HFFc6 (cell line): ENCODE measurements around the gene FOXL2NB. TPM values are rescaled to one million over a fixed set of nuclear protein-coding genes. Genes with fewer than 3 reads are reported as not detected.

Experiments
- DNase-seq: peaks from one replicate; pipeline ENCODE4 v3.0.0-alpha.2; 2018
- H3K27ac Mint-ChIP-seq: 2 replicates; pipeline ENCODE4 v1.8.0; 2020; ENCODE audit warnings: mild to moderate bottlenecking, mixed read lengths
- H3K27me3 Mint-ChIP-seq: 2 replicates; pipeline ENCODE4 v1.8.0; 2021; ENCODE audit warnings: mild to moderate bottlenecking, moderate library complexity, mixed read lengths; ENCODE audit not compliant: insufficient read depth
- H3K36me3 Mint-ChIP-seq: 2 replicates; pipeline ENCODE4 v1.8.0; 2021; ENCODE audit warnings: low read depth, mixed read lengths
- H3K4me1 Mint-ChIP-seq: 2 replicates; pipeline ENCODE4 v1.8.0; 2020; ENCODE audit warnings: low read depth, mixed read lengths
- H3K4me3 Mint-ChIP-seq: 2 replicates; pipeline ENCODE4 v1.8.0; 2020; ENCODE audit warnings: mild to moderate bottlenecking, moderate library complexity, mixed read lengths
- H3K9me3 Mint-ChIP-seq: 2 replicates; pipeline ENCODE4 v1.8.0; 2020; ENCODE audit warnings: mild to moderate bottlenecking, mixed read lengths
- total RNA-seq, 6 experiments: library from RNA; stranded (reverse); fragmentation: NEBNext Ultra II Directional; extraction: Animal tissue kit (Norgen Biotek cat#: 25700); gene quantifications; 2 replicates in 1 of 6; 3 replicates in 5 of 6; pipeline ENCODE4 v1.2.3, GENCODE V29; 2021
- TF ChIP-seq, protein P1 (sequence below): fragments of 200-600 bp; sonication (generic); IDR thresholded peaks from 2 replicates; pipeline ENCODE4 v1.5.0; 2021; ENCODE audit warnings: antibody characterized with exemption, mild to moderate bottlenecking

The FOXL2NB gene
- total RNA-seq, 6 experiments from 2014 or later, result 0.45 to 5.8 (median 4.6) TPM

DNA sequence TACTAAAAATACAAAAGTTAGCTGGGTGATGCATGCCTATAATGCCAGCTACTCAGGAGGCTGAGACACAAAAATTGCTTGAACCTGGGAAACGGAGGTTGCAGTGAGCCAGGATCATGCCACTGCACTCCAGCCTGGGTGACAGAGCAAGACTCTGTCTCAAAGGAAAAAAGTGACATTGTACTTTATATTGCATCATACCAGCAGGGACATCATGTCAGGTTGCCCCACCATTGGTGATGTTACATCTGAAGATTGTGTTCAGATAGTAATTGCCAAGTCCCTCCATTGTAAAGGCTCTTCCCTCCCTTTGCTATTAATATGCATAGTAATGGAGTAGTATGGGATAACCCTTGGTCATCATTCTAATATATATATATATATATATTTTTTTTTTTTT is 44.8 kb upstream of the FOXL2NB start:
- TF ChIP-seq, protein P1, sequence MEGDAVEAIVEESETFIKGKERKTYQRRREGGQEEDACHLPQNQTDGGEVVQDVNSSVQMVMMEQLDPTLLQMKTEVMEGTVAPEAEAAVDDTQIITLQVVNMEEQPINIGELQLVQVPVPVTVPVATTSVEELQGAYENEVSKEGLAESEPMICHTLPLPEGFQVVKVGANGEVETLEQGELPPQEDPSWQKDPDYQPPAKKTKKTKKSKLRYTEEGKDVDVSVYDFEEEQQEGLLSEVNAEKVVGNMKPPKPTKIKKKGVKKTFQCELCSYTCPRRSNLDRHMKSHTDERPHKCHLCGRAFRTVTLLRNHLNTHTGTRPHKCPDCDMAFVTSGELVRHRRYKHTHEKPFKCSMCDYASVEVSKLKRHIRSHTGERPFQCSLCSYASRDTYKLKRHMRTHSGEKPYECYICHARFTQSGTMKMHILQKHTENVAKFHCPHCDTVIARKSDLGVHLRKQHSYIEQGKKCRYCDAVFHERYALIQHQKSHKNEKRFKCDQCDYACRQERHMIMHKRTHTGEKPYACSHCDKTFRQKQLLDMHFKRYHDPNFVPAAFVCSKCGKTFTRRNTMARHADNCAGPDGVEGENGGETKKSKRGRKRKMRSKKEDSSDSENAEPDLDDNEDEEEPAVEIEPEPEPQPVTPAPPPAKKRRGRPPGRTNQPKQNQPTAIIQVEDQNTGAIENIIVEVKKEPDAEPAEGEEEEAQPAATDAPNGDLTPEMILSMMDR, result no peak
- H3K27ac Mint-ChIP-seq, result no peak overlapping the region
- H3K36me3 Mint-ChIP-seq, result no peaks in the 10 kb centered on the region
- H3K9me3 Mint-ChIP-seq, result no peaks in the 10 kb centered on the region
- H3K27me3 Mint-ChIP-seq, result peaks cover 1% of the 10 kb centered on the region
- H3K4me3 Mint-ChIP-seq, result no peak overlapping the region
- DNase-seq, result no peak
- peaks cover 19% of the 10 kb centered on the region for H3K4me1 Mint-ChIP-seq

DNA sequence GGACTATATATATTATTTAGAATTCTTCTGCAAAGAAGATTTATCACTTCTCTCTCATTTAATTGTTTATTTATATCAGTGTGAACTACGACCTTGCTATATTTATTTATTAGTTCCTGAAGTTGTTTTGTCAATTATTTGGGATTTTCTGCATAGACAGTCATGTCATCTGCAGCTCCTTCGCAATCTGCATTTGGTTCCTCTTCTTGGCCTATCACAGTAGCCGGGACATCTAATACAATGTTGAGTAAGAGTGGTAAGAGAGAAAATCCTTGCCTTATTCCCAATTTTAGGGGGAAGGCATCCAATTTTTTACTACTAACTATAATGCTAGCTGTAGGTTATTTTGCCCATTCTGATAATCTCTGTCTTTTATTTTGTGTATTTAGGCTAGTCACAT is 39.5 kb upstream of the FOXL2NB start:
- H3K4me1 Mint-ChIP-seq, result no peaks in the 10 kb centered on the region
- H3K9me3 Mint-ChIP-seq, result no peaks in the 10 kb centered on the region
- no peak for DNase-seq
- peaks cover 4% of the 10 kb centered on the region for H3K27me3 Mint-ChIP-seq
- TF ChIP-seq, protein P1, result no peak
- H3K4me3 Mint-ChIP-seq, result no peak overlapping the region
- no peaks in the 10 kb centered on the region for H3K36me3 Mint-ChIP-seq
- no peak overlapping the region for H3K27ac Mint-ChIP-seq

DNA sequence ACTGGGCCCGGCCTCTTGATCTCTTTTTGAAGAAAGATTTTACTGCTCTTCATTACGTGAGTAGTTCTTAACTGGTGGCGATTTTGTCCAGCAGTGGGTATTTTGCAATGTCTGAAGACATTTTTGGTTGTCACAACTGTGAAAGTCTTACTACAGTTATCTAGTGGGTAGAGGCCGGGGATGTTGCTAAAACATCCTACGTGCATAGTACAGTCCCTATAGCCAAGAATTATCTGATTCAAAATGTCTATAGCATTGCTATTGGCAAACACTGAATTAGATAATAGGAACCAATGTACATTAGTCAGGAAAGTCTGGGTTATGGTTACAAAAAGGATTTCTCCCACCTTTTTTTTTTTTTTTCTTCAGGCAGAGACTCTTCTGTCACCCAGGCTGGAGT is 38.2 kb upstream of the FOXL2NB start:
- Mint-ChIP-seq H3K4me1 (no peaks in the 10 kb centered on the region), H3K4me3 (no peak overlapping the region), H3K9me3 (no peaks in the 10 kb centered on the region), H3K27me3 (peaks cover 4% of the 10 kb centered on the region), H3K27ac (no peak overlapping the region), H3K36me3 (no peaks in the 10 kb centered on the region)
- TF ChIP-seq, protein P1, result no peak
- DNase-seq, result no peak

DNA sequence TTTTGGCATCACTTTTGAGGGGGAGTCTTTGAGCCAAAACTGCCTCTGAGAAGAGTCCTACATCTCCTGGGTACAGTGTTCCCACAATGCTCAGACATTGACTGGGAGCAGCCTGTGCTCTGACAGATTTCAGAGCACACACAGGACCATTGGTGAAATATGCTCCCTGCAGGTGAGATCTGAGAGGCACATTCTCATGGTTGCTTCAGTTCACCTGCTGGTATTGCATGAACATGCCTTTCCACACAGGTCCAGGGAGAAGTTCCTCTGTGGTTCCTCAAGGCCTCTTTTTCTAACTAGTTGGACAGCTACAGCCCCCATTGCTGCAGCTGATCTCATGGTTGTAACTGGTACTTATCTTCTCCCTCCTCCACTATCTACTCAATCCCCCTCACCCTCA is 37.1 kb upstream of the FOXL2NB start:
- H3K4me3 Mint-ChIP-seq, result no peak overlapping the region
- peaks cover 4% of the 10 kb centered on the region for H3K27me3 Mint-ChIP-seq
- TF ChIP-seq, protein P1, result no peak
- H3K4me1 Mint-ChIP-seq, result peaks cover 3% of the 10 kb centered on the region
- no peaks in the 10 kb centered on the region for H3K9me3 Mint-ChIP-seq
- H3K36me3 Mint-ChIP-seq, result no peaks in the 10 kb centered on the region
- no peak for DNase-seq
- no peak overlapping the region for H3K27ac Mint-ChIP-seq

DNA sequence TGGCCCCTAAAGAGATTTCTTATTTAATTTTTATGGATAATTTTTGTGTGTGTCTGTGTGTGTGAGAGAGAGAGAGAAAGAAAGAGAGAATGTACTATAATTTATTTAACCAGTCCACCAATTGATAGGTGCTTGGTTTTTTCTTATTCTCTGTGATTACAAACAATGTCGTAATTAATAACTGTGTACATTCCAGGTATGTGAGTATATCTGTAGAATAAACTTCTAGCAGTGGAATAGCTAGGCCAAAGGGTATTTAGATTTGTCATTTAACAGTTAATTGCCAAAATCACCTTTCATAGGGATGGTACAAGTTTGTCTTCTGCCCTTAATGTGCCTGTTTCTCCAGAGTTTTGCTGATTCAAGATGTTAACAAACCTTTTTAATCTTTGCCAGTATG is 35.4 kb upstream of the FOXL2NB start:
- TF ChIP-seq, protein P1, result no peak
- Mint-ChIP-seq H3K36me3 (no peaks in the 10 kb centered on the region), H3K4me3 (no peak overlapping the region), H3K4me1 (peaks cover 9% of the 10 kb centered on the region), H3K27ac (no peak overlapping the region), H3K27me3 (peaks cover 4% of the 10 kb centered on the region), H3K9me3 (no peaks in the 10 kb centered on the region)
- no peak for DNase-seq

DNA sequence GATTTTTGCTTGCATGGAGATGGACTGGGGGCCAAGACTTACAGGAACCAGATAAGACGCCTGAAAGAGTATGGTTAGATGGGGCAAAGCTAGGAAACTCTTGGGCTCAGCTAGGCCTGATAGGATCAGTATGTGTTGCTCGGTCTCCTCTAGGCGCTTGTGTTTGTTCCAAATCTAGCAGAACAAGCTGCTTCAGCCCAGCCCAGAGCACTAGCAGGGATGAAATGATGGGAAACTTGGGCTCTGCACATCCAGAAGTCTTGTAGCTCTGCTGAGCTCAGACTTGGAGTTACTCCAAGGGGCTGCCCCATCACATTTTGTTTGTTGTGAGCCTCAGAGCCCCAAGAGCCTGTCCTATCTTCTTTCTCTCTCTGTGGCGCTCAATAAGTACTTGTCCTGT is 34.8 kb upstream of the FOXL2NB start:
- peaks cover 4% of the 10 kb centered on the region for H3K27me3 Mint-ChIP-seq
- H3K4me1 Mint-ChIP-seq, result peaks cover 12% of the 10 kb centered on the region
- H3K27ac Mint-ChIP-seq, result no peak overlapping the region
- TF ChIP-seq, protein P1, result no peak
- no peaks in the 10 kb centered on the region for H3K36me3 Mint-ChIP-seq
- DNase-seq, result no peak
- H3K4me3 Mint-ChIP-seq, result no peak overlapping the region
- no peaks in the 10 kb centered on the region for H3K9me3 Mint-ChIP-seq
